ENCODE data around the gene TBC1D22A. TPM values are rescaled to one million over a fixed set of nuclear protein-coding genes. Genes with fewer than 3 reads are reported as not detected.

Gene TBC1D22A
- total RNA-seq, 4 donors from 2014 or later = 15.6 to 21.7 (median 20.5) TPM

- intact Hi-C loops (cut with DNase I) = no loop called here
- no peaks in the 10 kb centered on the region for H3K9me3 ChIP-seq
- TF ChIP-seq POLR2A (IDR thresholded peaks at IDR 0.05) = no peak
- TF ChIP-seq, protein P1, sequence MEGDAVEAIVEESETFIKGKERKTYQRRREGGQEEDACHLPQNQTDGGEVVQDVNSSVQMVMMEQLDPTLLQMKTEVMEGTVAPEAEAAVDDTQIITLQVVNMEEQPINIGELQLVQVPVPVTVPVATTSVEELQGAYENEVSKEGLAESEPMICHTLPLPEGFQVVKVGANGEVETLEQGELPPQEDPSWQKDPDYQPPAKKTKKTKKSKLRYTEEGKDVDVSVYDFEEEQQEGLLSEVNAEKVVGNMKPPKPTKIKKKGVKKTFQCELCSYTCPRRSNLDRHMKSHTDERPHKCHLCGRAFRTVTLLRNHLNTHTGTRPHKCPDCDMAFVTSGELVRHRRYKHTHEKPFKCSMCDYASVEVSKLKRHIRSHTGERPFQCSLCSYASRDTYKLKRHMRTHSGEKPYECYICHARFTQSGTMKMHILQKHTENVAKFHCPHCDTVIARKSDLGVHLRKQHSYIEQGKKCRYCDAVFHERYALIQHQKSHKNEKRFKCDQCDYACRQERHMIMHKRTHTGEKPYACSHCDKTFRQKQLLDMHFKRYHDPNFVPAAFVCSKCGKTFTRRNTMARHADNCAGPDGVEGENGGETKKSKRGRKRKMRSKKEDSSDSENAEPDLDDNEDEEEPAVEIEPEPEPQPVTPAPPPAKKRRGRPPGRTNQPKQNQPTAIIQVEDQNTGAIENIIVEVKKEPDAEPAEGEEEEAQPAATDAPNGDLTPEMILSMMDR (IDR thresholded peaks at IDR 0.05) = no peak
- no peaks in the 10 kb centered on the region for H3K4me1 ChIP-seq
- peaks cover 0 to 1% (median 0%) of the 10 kb centered on the region in 4 donors for H3K27me3 ChIP-seq
- no peak overlapping the region for H3K4me3 ChIP-seq
- DNase-seq = no peak
- no peaks in the 10 kb centered on the region for H3K36me3 ChIP-seq
- 55 to 57% methylated on average over 9 to 13 of the region's 25 CpGs for WGBS, 2 donors
- H3K27ac ChIP-seq = no peak overlapping the region
Observed at GRCh38 chr22:47191671-47192650, 429.5 kb downstream of the TBC1D22A start.

DNA sequence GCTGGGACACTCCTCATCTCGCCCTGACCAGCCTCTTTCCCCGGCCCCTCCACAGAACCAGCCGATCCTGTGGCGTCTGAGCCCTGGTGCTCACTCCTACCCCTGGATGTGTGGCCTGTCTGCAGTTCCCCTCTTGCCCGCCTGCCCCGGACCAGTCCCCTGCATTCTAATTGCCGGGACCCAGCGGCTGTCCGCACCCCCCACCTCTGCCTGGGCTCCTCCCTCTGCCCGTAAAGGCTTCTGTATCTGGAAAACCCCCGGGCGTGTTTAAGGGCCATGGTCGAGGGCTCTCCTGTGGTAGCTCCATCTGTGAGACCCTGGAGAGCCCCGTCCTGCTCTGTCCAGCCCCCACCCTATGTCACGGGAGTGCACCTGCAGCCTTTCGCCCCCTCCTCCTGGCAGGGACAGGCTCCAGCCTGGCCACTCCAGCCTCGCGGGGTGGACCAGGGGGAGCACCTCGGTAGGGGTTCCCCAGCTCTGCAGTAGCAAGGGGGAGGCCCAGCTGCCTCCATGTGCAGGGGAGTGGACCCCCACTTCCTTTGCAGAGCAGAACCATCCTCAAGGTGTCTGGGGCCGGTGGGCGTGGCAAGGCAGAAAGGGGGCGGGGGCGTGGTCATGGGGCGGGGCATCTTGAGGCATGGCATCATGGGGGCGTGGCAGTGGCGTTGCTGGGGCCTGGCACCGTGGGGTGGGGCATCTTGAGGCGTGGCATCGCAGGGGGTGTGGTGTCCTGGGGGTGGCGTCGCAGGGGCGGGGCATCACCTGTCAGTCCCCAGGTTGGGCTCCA lies 430.4 kb downstream of the TBC1D22A start:
- intact Hi-C loops (cut with DNase I) = no loop called here
- H3K27ac ChIP-seq = no peak overlapping the region
- peaks cover 0 to 10% (median 0%) of the 10 kb centered on the region in 4 donors for H3K27me3 ChIP-seq
- no peak for TF ChIP-seq POLR2A (IDR thresholded peaks at IDR 0.05)
- TF ChIP-seq, protein P1 (IDR thresholded peaks at IDR 0.05) = no peak
- no peaks in the 10 kb centered on the region for H3K9me3 ChIP-seq
- H3K36me3 ChIP-seq = no peaks in the 10 kb centered on the region
- DNase-seq = no peak
- H3K4me3 ChIP-seq = no peak overlapping the region
- 65 to 84% methylated on average over 5 to 14 of the region's 32 CpGs for WGBS, 2 donors
- H3K4me1 ChIP-seq = no peaks in the 10 kb centered on the region

- Histone ChIP-seq H3K4me1 (peaks cover 0 to under 1% (median 0%) of the 10 kb centered on the region in 3 donors), H3K27ac (no peak overlapping the region), H3K4me3 (no peak overlapping the region), H3K9me3 (no peaks in the 10 kb centered on the region), H3K36me3 (no peaks in the 10 kb centered on the region), H3K27me3 (peaks cover 0 to 19% (median 0%) of the 10 kb centered on the region in 4 donors)
- intact Hi-C loops (cut with DNase I) = no loop called here
- no peak for DNase-seq
- WGBS, 2 donors = 83 to 90% methylated on average over 13 to 15 of the region's 19 CpGs
- no peak for TF ChIP-seq POLR2A (IDR thresholded peaks at IDR 0.05)
- TF ChIP-seq, protein P1 (IDR thresholded peaks at IDR 0.05) = no peak
Observed at GRCh38 chr22:47193606-47194329, 431.3 kb downstream of the TBC1D22A start.

GRCh38 chr22:47194476-47195155 lies 432.2 kb downstream of the TBC1D22A start:
- Histone ChIP-seq H3K4me3 (no peak overlapping the region), H3K4me1 (peaks cover 0 to 9% (median 0%) of the 10 kb centered on the region in 3 donors), H3K27me3 (peaks cover 0 to 23% (median 0%) of the 10 kb centered on the region in 4 donors), H3K9me3 (no peaks in the 10 kb centered on the region), H3K36me3 (no peaks in the 10 kb centered on the region), H3K27ac (no peak overlapping the region)
- WGBS, 2 donors = 94 to 97% methylated on average over 5 to 6 of the region's 6 CpGs
- TF ChIP-seq, protein P1 (IDR thresholded peaks at IDR 0.05) = no peak
- TF ChIP-seq POLR2A (IDR thresholded peaks at IDR 0.05) = no peak
- no peak for DNase-seq
- intact Hi-C loops (cut with DNase I) = no loop called here
